ENCODE measurements around the gene HTATSF1.

HTATSF1 gene

GRCh38 chrX:136475236-136475635, 22.2 kb upstream of the HTATSF1 start:
- no peak for DNase-seq (ENCODE audit: low read depth)
- in situ Hi-C loops (cut with HindIII; ENCODE audit: low sequenced_read_pairs): no loop called here
- no peak overlapping the region for H3K4me3 ChIP-seq (ENCODE audit: low read depth, low read length)
- TF ChIP-seq CTCF (IDR thresholded peaks at IDR 0.05; ENCODE audit: low read depth, low read length, missing control alignments): no peak

GRCh38 chrX:136476501-136476900, 20.9 kb upstream of the HTATSF1 start:
- H3K4me3 ChIP-seq (ENCODE audit: low read depth, low read length): no peak overlapping the region
- in situ Hi-C loops (cut with HindIII; ENCODE audit: low sequenced_read_pairs): no loop called here
- TF ChIP-seq CTCF (IDR thresholded peaks at IDR 0.05; ENCODE audit: low read depth, low read length, missing control alignments): no peak
- no peak for DNase-seq (ENCODE audit: low read depth)

GRCh38 chrX:136477026-136477425, 20.4 kb upstream of the HTATSF1 start:
- in situ Hi-C loops (cut with HindIII; ENCODE audit: low sequenced_read_pairs): no loop called here
- H3K4me3 ChIP-seq (ENCODE audit: low read depth, low read length): no peak overlapping the region
- TF ChIP-seq CTCF (IDR thresholded peaks at IDR 0.05; ENCODE audit: low read depth, low read length, missing control alignments): no peak
- DNase-seq (ENCODE audit: low read depth): no peak

- no peak for DNase-seq (ENCODE audit: low read depth)
- in situ Hi-C loops (cut with HindIII; ENCODE audit: low sequenced_read_pairs): no loop called here
- no peak overlapping the region for H3K4me3 ChIP-seq (ENCODE audit: low read depth, low read length)
- TF ChIP-seq CTCF (IDR thresholded peaks at IDR 0.05; ENCODE audit: low read depth, low read length, missing control alignments): no peak
These were observed 17.0 kb upstream of the HTATSF1 start for GRCh38 chrX:136480383-136480782.

GRCh38 chrX:136487647-136488046, 9.7 kb upstream of the HTATSF1 start, which contains the start of gene BRS3:
Gene BRS3, plus strand, starts transcription at chrX:136487947. Its CDS starts 168 bp downstream, at chrX:136488115.
- no peak for TF ChIP-seq CTCF (IDR thresholded peaks at IDR 0.05; ENCODE audit: low read depth, low read length, missing control alignments)
- in situ Hi-C loops (cut with HindIII; ENCODE audit: low sequenced_read_pairs): no loop called here
- H3K4me3 ChIP-seq (ENCODE audit: low read depth, low read length): no peak within 1 kb of the TSS
- DNase-seq (ENCODE audit: low read depth): no peak

GRCh38 chrX:136488706-136489105, 8.7 kb upstream of the HTATSF1 start:
- TF ChIP-seq CTCF (IDR thresholded peaks at IDR 0.05; ENCODE audit: low read depth, low read length, missing control alignments): no peak
- in situ Hi-C loops (cut with HindIII; ENCODE audit: low sequenced_read_pairs): no loop called here
- no peak for DNase-seq (ENCODE audit: low read depth)
- H3K4me3 ChIP-seq (ENCODE audit: low read depth, low read length): no peak overlapping the region

GRCh38 chrX:136491832-136492231, 5.6 kb upstream of the HTATSF1 start:
- in situ Hi-C loops (cut with HindIII; ENCODE audit: low sequenced_read_pairs): no loop called here
- H3K4me3 ChIP-seq (ENCODE audit: low read depth, low read length): no peak overlapping the region
- TF ChIP-seq CTCF (IDR thresholded peaks at IDR 0.05; ENCODE audit: low read depth, low read length, missing control alignments): no peak
- no peak for DNase-seq (ENCODE audit: low read depth)

Measured in astrocyte of the cerebellum (primary cell).